GM12892 (cell line): Measurements from ENCODE around the gene SLC2A5.

Experiments used
- POLR2A ChIP-seq: IDR thresholded peaks from 2 replicates; pipeline ENCODE4 v1.6.1; 2011; ENCODE audit warnings: low read depth, low read length, control low read depth
- POLR2AphosphoS5 ChIP-seq: IDR thresholded peaks from 2 replicates; pipeline ENCODE4 v1.6.1; 2011; ENCODE audit warnings: low read depth, low read length, control low read depth

DNA sequence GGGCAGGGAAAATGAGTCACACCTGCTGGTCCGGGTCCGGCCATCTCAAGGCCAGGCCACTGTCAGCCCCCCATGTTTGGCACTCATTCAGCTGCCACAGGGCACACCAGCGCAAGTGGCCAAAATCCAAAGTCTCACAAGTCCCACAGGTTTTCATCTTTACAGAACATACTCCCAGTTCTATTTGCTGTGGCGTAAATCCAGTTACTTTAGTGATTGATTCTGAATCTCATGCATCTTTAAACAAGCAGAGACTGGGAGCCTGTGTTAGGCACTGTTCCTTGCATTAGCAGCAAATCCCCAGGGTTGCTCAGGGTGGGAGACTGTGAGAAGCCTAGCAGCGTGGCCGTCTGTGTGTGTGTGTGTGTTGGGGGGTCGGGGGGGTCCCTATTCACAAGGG lies 1.1 kb upstream of the SLC2A5 start:
- TF ChIP-seq POLR2A (no peak), POLR2AphosphoS5 (no peak)
